ENCODE measurements around the gene HAGHL.
A peak's percentile ranks its signal among the peaks of the same experiment; 100 is the strongest.

The HAGHL gene

DNA sequence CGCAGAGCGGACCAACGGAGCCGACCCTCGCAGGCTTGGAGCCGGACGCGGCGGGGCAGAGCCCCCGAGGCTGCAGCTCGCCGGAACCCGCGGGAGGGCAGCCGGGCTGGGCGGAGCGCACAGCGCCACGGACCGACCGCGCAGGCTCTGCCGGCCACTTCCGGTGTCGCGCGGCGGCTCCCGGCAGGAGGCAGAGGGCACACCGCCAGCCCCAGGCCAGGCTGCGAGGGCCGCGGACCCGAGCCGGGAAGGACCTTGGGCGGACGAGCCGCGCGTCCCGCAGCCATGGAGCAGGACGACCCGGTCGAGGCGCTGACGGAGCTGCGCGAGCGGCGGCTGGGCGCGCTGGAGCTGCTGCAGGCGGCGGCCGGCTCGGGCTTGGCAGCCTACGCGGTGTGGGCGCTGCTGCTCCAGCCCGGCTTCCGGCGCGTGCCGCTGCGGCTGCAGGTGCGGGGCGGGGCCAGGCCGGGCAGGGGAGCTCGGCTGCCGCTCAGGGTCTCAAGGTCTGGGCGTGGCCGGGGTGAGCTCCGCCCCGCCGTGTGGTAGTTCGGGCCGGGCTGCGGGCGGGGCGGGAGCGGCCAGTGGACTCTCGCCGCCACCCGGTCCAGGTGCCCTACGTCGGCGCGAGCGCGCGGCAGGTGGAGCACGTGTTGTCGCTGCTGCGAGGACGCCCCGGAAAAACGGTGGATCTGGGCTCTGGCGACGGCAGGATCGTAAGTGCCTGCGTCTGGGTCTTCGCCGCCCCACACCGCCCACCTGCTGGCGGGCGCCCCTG is 5.7 kb upstream of the HAGHL start, which contains the start of gene ANTKMT:
Gene ANTKMT, plus strand, starts transcription at position 157 of the 775 bp plus-strand sequence. Its CDS starts 129 bp downstream, at position 286.
- peak; percentile 54 for DNase-seq (ENCODE audit: low read depth)

DNA sequence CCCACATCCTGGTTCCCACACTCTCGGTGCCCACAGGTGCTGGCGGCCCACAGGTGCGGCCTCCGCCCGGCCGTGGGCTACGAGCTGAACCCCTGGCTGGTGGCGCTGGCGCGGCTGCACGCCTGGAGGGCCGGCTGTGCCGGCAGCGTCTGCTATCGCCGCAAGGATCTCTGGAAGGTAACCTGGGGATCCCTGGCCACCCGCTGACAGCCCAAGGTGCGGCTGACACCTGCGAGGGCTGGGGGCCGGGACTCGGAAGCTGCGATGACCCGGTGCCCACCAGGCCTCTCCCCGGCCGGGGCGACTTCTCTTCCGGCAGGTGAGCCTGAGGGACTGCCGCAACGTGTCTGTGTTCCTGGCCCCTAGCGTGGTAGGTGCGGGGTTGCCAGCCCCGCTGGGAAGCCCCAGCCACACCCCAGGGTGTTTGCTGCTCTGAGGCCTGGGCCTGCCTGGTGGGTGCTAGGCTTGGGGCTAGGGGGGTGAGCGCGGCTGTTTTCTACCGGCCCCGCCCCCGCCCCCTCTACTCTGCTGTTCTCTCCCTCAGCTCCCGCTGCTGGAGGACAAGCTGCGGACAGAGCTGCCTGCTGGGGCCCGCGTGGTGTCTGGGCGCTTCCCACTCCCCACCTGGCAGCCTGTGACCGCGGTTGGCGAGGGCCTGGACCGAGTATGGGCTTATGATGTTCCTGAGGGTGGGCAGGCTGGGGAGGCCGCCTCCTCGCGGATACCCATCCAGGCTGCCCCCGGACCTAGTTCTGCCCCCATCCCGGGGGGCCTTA is 5.0 kb upstream of the HAGHL start:
- no peak for DNase-seq (ENCODE audit: low read depth)

DNA sequence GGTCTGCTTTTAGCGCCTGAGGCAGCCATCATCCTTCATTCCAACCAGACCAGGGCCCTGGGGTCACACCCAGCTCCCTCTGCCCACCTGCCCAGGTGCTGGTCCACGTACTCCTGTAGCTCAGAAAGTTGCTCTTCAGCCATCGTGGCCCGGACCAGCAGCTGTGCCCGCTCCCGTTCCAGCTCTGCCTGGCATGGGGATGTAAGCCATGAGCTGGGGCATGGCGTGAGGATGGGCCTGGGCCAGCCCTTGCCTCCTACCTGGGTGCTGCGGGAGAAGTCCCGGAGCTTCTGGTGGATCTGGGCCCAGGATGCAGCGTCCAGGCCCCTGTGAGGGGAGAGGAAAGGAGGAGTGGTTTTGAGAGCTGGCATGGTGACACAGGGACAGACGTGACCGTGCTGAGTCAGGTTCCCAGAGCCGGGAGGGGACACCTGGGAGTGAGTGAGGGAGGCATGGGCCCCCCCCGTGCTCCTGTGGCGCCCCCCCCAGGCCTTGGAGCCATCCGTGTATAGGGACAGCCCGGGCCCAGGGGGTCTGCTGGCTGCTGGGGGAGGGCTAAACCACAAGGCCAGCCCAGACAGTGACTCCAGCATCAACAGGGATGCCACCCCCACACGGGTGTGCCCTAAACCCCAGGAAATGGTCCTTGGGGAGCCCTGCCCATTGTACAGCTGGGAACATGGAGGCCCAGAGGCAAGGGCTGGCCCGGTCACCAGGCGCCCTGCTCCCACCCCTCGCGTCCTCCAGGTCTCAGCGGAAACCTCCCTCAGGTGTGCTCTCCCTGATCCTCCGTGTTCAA is 3.9 kb upstream of the HAGHL start:
- no peak for DNase-seq (ENCODE audit: low read depth)

DNA sequence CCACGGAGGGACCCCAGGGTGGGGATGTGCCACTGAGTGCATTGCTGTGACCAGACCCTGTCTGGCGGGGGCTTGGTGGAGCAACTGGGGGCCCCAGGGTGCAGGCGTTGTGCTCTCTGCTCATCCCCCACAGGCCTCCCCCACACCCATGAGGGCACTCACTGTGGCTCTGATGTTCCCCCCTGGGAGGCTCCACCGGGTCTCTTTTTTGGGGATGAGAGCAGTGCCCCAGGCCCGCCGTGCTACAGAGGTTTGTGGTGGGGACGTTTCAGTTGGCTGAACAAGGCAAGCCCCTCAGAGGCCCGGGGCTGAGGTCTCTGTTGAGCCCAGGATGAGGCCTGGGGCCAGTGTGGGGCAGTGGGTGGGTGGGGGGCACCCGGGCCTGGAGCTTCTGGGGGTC is 3.2 kb upstream of the HAGHL start:
- no peak for DNase-seq (ENCODE audit: low read depth)

DNA sequence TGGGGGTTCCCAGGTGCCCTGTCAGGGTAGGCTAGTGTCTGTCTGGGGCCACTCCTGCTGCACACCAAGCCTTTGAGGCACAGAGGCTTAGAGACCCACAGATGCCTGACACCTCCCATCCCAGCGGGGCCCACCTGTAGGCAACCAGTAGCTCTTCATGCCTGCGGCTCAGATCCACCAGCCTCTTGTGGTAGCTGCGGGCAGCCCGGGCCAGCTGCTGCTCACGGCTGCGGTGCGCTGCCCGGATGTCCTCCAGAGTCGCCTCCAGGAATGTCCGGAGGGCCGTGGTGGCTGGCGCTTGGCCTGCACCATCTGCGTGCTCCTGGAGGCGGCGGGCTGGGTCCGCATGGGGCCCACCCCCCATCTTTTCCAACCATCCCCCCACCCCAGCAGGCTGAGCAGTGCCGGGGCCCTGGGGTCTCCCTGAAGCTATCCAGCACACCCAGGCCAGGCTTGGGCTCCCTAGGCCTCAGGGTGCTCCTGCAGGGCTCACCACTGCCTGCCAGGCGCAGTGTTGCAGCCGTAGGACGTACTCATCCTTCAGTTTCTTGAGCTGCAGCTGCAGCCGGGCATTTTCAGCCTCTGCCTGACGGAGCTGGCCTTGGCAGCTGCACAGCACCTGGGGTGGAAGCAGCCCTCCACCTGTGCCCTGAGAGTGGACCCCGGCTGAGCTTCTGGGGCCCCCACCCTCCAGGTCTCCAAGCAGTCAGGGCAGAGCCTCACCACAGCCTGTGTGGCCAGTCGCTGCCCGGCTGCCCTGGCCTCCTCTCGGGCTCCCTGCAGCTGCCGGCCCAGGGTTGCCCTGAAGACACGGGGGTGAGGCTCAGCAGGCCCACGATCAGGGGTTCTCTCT is 2.5 kb upstream of the HAGHL start:
- DNase-seq (ENCODE audit: low read depth): no peak

DNA sequence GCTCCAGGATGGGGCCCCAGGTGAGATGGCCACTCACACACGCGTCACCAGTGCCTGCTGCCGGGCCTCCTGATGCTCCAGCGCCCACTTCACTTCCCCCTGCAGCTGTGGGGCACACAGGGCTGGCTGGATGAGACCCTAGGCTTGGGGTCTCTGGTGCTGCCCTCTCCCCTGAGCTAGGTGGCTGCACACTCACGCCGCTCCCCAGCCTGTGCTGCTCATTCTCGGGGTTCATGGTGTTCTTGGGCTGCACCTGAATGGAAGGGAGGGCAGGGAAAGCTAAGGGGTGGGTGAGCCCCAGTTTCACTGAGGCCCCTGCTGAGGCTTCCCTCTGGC is 1.9 kb upstream of the HAGHL start:
- no peak for DNase-seq (ENCODE audit: low read depth)

DNA sequence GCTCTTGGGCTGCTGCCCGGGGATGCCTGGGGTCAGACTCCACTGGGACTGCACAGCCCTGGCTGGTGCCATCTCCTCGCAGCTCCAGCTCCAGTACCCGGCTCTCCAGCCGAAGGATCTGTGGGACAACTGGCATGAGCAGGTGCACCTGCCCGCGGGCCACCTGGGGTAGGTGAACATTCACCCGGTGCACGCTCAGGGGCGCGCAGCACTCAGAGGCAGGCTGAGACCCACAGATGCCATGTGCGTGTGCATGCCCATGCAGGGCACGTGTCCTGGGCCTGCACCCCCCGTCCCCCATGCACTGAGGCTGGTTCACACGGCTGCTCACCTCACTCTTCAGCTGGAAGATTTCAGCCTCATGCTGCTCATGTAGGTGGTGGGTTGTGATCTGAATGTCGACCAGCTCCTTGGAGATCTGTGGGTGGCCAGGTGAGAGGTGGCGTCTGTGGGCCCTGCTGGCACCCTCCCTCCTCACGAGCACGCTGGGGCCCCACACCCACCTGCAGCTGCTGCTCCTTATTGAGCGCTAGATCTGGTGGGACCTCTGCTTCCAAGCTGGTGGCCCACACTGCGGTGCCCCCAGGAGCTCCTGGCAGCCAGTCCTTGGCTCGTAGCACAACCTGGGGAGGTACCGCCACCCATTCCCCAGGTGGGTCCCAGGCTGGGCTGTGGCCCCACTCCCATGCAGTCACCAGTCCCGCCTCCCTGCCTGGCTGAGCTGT is 1.3 kb upstream of the HAGHL start:
- no peak for DNase-seq (ENCODE audit: low read depth)

DNA sequence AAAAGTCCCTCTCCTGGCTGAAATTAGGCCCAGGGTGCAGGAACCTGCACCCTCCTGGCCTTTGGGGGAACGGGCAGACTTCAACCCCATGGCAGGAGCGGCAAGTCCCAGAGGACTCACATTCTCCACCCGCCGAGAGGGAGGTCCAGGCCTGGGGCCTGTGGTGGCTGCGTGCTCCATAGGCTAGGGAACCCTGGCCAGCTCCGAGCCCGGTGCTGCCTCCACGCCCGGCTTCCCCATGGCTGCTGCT is 793 bp upstream of the HAGHL start:
- no peak for DNase-seq (ENCODE audit: low read depth)

DNA sequence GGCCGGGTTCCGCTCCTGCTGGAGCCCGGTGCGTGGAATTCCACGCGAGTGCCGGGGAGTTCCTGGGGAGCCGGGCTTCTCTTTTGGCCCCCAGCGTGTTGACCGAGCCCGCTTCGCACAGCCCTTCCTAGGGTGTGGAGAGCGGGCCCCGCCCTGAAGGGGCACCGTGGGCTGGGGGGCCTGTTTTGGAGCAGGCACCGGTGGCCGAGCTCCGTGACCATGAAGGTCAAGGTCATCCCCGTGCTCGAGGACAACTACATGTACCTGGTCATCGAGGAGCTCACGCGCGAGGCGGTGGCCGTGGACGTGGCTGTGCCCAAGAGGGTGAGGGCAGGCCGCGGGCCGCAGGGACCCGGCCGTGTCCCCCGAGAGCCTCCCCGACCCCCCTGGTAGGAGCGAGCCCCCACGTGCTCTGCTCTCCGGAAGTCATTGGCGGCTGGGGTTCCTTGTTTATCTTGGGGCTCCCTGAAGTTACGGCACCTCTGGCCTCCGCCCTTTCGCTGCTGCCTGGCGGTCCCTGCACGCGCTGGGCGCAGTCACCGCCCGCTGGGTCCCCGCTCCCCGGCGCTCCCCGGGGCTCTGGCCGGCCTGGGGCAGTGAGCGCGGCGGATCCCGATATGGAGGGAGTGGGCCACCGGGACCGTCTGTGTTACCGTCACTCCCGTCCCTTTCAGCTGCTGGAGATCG is 528 bp downstream of the HAGHL start:
- DNase-seq (ENCODE audit: low read depth): no peak

DNA sequence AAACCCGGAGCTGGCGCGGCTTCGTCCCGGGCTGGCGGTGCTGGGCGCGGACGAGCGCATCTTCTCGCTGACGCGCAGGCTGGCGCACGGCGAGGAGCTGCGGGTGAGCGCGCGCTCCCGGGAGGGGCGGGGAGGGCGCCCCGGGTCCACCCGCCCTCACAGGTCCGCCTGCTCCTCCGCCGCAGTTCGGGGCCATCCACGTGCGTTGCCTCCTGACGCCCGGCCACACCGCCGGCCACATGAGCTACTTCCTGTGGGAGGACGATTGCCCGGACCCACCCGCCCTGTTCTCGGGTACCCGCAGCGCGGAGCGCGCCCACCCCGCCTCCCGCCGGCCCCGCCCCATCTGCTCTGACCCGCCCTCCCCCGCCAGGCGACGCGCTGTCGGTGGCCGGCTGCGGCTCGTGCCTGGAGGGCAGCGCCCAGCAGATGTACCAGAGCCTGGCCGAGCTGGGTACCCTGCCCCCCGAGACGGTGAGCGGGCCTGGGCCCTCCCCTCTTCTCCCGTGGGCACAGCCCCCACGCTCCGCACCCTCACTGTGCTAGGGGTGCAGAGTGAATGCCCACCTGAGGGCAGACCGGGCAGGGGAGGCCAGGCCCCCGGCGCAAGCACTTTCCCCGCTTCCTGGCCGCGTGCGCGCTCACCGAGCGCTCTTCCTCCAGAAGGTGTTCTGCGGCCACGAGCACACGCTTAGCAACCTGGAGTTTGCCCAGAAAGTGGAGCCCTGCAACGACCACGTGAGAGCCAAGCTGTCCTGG is 1.4 kb downstream of the HAGHL start:
- peak; percentile 40 for DNase-seq (ENCODE audit: low read depth)

DNA sequence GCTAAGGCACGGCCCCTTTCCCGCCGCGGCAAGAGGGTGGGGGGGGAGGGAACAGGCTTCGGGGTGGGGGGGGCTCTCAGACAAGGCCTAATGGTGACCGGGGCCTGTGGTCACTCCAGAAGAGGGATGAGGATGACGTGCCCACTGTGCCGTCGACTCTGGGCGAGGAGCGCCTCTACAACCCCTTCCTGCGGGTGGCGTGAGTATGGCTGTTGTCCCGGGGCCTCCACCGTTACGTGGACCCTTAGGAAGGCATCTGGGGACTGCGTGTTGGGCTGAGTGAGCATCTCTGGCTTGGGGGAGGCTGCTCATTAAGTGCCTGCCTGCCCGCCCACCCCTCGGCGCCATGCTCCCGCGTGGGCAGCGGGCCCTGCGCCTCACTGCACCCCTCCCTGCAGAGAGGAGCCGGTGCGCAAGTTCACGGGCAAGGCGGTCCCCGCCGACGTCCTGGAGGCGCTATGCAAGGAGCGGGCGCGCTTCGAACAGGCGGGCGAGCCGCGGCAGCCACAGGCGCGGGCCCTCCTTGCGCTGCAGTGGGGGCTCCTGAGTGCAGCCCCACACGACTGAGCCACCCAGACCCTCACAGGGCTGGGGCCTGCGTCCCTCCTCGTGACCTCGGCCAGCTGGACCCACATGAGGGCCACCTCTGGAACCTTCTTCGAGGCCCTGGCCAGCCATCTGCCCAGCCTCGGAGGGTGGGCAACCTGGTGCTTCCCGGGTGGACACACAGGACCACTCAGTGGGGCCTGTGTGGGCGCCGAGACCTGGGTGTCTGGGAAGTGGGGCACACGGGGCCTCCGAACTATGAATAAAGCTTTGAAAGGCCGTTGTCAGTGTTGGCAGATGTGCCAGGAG is 2.2 kb downstream of the HAGHL start:
- no peak for DNase-seq (ENCODE audit: low read depth)

DNA sequence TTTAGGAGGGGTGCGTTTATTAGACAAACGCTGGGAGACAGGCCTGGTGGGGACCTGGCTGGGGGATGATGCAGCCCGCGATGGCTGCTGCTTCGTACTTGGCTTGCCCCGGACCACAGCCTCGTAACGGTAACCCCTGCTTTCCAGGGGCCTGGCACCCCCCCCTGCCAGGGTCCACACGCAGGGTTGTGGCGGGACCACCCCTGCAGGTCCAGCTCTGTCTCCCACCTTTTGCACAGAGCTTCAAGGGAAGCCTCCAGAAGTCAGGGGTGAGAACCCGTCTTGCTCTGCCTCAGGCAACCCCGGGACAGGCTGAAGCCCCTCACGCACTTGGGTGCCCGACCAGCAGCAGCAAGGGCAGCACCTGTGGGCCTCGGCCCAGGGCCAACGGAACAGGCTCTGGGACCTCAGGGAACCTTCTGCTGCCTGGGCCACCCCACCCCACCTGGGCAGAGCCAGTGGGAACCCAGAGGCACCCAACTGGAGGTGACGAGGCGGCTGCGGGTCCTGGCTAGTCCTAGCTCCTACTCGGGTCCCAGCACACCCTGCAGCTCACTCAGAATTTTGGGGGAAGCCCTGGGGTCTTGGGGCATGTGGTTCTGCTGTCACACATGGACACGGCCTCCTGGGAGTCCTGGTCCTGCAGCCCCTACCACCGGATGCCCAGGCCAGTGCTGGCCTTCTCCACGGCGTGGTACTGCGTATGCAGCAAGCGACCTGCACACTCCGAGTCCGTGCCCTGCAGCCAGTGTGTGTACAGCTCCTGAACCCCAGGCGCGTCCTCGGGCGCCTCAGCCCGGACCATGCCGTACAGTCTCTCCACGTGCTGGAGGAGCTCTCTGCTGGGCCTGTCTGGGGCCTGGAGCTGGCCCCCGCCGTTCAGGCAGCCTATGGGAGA is 3.1 kb downstream of the HAGHL start:
- DNase-seq (ENCODE audit: low read depth): no peak

DNA sequence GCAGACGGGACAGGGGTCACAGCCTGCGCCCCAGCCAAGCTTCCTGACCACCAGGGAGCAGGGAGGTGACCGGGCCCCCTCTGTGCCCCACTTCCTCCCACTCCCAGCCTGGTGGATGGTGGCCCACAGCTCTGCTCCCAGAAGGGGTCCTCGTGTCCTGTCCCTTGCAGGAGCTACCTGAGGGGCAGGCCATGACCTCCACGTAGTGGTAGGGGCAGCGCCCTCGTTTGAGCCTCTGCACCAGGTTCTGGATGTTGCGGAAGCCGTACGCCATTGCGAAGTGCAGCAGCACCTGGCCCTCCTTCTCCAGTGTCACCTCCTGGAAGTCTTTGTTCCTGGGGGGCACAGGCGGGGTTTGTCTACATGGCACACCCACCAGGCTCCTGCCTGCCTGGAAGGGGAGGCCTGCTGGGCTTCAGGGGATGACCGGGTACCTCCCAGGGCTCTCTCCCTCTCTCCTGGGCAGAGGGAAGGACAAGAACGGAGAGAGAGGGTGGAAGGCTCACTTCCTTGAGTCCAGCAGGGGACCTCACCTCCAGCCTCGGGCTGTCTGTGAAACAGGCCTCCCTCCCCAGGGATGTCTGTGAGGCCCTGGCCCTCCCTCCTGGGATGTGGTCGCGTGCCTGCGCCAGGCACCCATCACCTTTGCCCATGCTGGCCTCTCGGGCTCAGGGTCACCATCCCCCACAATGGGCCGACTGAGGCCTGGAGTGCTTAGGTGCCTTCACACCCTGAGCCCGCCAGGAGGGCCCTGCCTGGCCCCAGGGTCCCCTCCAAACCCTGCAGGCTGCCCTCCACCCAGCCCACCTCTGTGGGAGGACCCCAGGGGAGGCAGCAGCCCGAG is 4.0 kb downstream of the HAGHL start:
- DNase-seq (ENCODE audit: low read depth): no peak

DNA sequence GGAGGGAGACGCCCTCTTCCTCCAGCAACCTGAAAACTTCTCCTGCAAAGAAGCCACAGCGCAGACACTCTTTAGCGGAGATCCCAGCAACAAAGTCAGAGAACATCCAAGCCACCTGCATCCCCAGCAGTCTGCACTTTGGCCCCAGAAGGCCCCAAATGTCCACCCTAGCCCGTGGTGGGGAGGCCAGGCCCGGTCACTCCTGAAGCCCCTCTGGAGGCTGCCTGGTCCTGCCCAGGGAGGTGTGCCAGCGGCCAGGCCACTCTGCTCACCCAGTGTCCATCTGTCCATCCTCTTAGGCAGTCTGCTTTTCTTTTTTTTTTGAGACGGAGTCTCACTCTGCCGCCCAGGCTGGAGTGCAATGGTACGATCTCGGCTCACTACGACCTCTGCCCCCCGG is 5.4 kb downstream of the HAGHL start:
- no peak for DNase-seq (ENCODE audit: low read depth)

DNA sequence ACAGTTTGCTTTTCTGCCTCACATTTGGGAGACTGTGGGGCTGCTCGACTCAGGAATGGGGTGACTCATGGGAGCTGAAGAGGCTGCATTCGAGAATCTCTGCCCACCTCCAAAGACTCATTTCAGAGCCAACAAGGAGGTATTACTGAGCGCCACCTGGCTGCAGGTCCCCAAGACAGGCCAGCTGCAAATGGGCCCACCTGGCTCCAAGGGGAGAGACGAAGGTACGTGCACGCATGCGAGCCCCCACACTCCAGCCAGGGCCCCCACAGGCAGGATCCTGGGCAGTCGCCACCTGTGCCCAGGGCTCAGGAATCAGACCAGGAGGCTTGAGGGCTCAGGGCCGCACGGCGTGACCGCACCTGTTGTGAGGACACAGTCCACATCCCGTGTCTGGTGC is 6.0 kb downstream of the HAGHL start:
- no peak for DNase-seq (ENCODE audit: low read depth)

DNA sequence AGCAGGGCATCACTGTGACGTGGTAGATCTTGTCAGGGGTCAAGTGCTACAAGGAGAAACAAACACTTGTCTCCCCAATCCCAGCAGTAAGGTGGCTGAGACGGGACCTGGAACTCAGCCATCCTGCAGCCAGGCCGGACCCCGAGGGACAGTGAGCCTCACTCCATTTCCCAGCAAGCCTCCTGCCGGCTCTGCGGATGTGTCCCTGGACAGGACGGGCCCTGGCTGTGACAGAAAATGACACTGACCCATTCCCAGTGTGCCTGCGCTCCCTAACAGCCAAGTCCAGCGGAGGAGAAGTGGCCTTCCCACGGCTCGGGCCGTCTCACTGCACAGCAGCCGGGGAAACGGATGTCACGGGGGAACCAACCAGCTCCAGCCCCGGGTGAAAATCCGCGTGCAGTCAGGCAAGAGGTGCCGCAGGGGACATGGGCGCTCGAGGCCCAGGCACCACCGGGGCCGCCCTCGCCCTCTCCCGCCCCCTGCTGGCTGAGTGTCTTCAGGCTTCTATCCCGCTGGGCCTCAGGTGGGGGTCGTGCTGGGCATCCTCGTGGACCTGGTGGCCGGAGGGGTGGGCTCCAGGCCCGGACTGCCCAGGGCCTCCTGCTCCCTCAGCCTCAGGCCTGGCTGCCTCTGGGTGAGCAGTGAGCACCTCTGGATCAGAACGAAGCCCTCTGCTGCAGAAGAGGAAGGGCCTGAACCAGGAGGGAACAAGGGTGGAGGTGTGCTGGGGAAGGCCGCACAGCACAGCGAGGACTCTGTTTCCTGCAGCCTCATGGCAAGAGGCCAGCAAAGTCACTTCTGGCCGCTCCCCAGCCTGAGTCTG is 6.7 kb downstream of the HAGHL start:
- DNase-seq (ENCODE audit: low read depth): no peak
